ENCODE data around the gene ZRANB1. TPM values are rescaled to one million over a fixed set of nuclear protein-coding genes. Genes with fewer than 3 reads are reported as not detected.

ZRANB1 gene
- total RNA-seq, 2 experiments from 2014 or later: 14.5 to 17.0 TPM

DNA sequence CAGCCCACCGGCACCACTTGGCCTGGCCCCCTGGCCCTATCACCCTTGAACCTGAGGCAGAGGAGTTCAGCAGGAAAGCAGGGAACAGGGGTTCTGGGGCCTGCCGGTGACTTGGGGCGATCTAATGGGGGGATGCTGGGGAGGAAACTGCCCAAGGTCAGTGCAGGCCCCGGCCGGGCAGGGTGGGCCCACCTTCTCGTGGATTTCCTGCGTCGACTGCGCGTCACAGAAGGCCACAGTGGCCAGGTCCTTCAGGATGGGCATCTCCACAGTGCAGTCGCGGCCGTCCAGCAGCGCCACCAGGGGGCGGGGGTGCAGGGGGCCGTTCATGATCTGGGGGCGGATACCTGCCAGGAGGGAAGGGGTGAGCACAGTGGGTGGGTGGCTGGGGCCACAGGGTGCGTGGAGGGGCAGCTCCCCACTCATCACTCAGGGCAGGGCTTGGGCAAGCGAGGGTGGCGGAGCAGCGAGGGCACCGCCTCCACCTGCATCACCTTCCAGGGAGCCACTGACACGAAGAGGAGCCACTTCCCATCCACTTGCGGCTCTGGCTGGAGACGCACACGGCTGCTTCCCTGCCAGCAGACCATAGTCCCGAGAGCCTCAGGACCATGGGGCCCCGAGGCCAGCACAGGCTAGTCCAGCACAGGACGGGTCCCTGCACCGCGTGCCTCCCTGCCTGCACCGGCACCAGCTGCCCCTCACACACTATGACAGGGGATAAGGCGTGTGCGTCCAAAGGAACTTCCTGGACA lies 61.4 kb downstream of the ZRANB1 start:
- Histone ChIP-seq H3K4me1 (ENCODE audit: insufficient read depth, low read length, poor library complexity, severe bottlenecking) (no peaks in the 10 kb centered on the region), H3K4me3 (ENCODE audit: low read depth, low read length, poor library complexity, severe bottlenecking) (no peak overlapping the region), H3K9me3 (ENCODE audit: low read length) (no peaks in the 10 kb centered on the region), H3K36me3 (ENCODE audit: insufficient read depth, low read length) (no peaks in the 10 kb centered on the region), H3K79me2 (ENCODE audit: insufficient read depth, low read depth, low read length) (no peaks in the 10 kb centered on the region), H3K27ac (ENCODE audit: low read depth, low read length, poor library complexity, severe bottlenecking) (no peak overlapping the region), H2AFZ (ENCODE audit: low read length) (no peak overlapping the region), H3K9me2 (ENCODE audit: insufficient read depth, low read length) (no peaks in the 10 kb centered on the region), H3K4me2 (ENCODE audit: low read length) (no peak overlapping the region), H4K20me1 (ENCODE audit: insufficient read depth, low read length) (no peaks in the 10 kb centered on the region)
- TF ChIP-seq, protein P1, sequence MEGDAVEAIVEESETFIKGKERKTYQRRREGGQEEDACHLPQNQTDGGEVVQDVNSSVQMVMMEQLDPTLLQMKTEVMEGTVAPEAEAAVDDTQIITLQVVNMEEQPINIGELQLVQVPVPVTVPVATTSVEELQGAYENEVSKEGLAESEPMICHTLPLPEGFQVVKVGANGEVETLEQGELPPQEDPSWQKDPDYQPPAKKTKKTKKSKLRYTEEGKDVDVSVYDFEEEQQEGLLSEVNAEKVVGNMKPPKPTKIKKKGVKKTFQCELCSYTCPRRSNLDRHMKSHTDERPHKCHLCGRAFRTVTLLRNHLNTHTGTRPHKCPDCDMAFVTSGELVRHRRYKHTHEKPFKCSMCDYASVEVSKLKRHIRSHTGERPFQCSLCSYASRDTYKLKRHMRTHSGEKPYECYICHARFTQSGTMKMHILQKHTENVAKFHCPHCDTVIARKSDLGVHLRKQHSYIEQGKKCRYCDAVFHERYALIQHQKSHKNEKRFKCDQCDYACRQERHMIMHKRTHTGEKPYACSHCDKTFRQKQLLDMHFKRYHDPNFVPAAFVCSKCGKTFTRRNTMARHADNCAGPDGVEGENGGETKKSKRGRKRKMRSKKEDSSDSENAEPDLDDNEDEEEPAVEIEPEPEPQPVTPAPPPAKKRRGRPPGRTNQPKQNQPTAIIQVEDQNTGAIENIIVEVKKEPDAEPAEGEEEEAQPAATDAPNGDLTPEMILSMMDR (conservative IDR thresholded peaks at IDR 0.05; ENCODE audit: low read length): no peak
- TF ChIP-seq EZH2phosphoT487 (IDR thresholded peaks at IDR 0.05; ENCODE audit: borderline replicate concordance, low read depth, low read length): no peak
- intact Hi-C loops (cut with micrococcal nuclease; ENCODE audit: unreplicated experiment): no loop called here
- CTCF ChIA-PET (ENCODE audit: unreplicated experiment): no interaction called here
- BruUV-seq (replicated peaks): no TSS peak
- no peak for DNase-seq (ENCODE audit: low spot score)
- POLR2A ChIA-PET: no interaction called here

DNA sequence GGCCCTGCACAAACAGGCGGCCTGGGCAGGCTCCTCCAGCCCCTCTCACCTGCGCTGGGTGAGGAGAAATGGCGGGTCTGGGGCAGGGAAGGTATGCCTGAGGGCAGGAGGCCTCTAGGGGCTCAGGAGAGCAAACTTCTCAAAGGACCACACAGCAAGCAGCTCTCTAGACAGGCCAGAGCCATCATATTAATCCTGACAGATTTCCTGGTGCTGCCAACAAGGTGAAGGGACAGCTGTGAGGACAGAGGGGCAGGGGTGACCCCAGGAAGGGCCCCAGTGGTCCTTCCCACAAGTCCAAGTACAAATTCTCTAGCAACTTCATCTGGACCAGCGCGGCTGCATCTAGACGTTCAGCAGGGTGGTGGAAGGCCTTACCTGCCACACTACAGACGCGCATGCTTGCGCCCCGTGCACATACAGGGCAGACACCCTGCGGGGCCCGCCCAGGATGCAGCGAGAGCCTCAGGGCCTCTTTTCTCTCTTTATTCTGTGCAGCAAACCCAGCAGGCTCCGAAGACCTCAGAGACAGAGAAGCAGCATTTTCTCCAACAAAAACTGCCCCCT lies 62.1 kb downstream of the ZRANB1 start:
- TF ChIP-seq, protein P1 (conservative IDR thresholded peaks at IDR 0.05; ENCODE audit: low read length): no peak
- no peak for TF ChIP-seq EZH2phosphoT487 (IDR thresholded peaks at IDR 0.05; ENCODE audit: borderline replicate concordance, low read depth, low read length)
- ChIA-PET CTCF (ENCODE audit: unreplicated experiment) (no interaction called here), POLR2A (no interaction called here)
- H3K27ac ChIP-seq (ENCODE audit: low read depth, low read length, poor library complexity, severe bottlenecking): no peak overlapping the region
- no peaks in the 10 kb centered on the region for H4K20me1 ChIP-seq (ENCODE audit: insufficient read depth, low read length)
- H3K9me2 ChIP-seq (ENCODE audit: insufficient read depth, low read length): no peaks in the 10 kb centered on the region
- H3K79me2 ChIP-seq (ENCODE audit: insufficient read depth, low read depth, low read length): no peaks in the 10 kb centered on the region
- no peak overlapping the region for H3K4me2 ChIP-seq (ENCODE audit: low read length)
- H3K36me3 ChIP-seq (ENCODE audit: insufficient read depth, low read length): no peaks in the 10 kb centered on the region
- no peak overlapping the region for H3K4me3 ChIP-seq (ENCODE audit: low read depth, low read length, poor library complexity, severe bottlenecking)
- H2AFZ ChIP-seq (ENCODE audit: low read length): no peak overlapping the region
- no peak for DNase-seq (ENCODE audit: low spot score)
- H3K4me1 ChIP-seq (ENCODE audit: insufficient read depth, low read length, poor library complexity, severe bottlenecking): no peaks in the 10 kb centered on the region
- H3K9me3 ChIP-seq (ENCODE audit: low read length): no peaks in the 10 kb centered on the region
- intact Hi-C loops (cut with micrococcal nuclease; ENCODE audit: unreplicated experiment): no loop called here
- no TSS peak for BruUV-seq (replicated peaks)

Data from OCI-LY7 (cell line).